ENCODE measurements around the gene FCHSD2.

The FCHSD2 gene

DNA sequence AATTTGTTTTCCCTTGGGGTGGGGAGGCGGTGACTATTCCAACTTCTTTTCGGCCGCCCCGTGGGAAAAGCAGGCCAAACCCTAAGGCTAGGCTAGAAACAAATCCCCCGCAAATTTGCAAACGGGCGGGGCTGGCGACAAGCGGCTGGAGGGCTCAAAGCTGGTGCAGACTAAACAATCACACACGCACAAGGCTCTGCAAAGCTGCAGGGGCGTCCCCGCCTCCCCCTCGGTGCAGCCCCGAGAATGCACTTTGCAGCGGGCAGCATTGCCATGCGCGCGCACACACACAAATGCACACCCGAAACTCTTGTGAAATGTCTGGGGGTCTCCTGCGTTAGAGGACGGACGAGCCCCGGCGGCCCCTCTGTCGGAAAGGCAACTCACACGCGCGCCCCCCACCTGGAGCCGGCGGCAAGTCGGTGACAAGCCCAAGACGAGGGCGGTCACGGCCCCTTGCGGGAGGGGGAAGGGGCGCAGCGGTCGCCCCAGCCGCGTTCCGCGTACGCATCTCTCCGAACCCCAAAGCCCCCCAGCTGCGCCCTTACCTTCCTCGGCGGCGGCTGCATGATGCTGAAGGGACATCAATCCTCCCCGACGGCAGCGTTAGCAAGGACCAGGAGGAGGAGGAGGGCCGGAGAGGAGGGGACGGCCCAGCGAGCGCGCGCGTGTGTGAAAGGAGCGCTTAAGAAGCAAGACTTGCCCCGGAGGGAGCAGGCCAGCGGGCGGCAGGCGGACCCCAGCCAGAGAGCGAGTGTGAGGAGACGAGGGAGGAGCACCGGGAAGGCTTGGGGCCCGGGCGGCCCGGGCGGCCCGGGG lies 600 bp downstream of the FCHSD2 start:
- Histone ChIP-seq H3K4me1 (ENCODE audit: control insufficient read depth, insufficient read depth, low read length) (peaks cover 3% of the 10 kb centered on the region; the same call in 1 of the 2 replicates), H3K4me3 (ENCODE audit: low read depth, low read length) (peak overlapping the region; percentile 93), H3K36me3 (ENCODE audit: control insufficient read depth in 2 of 2, insufficient read depth in 1 of 2, low read length in 2 of 2) (peaks cover 0 to 5% of the 10 kb centered on the region in 2 experiments; a peak in 2 of 3 replicates), H3K9me3 (ENCODE audit: control insufficient read depth, insufficient read depth, low read depth, low read length) (no peaks in the 10 kb centered on the region), H3K27ac (ENCODE audit: extremely low read depth, low read depth, low read length) (peak overlapping the region; percentile 78)
- ChIA-PET CTCF (interaction anchor here (0.8 to 1.7 kb wide), 5 partner anchors 26 to 332 kb away, joined by 3 to 7 read pairs (median 3); no protein-coding TSS in a partner anchor), POLR2A (interaction anchor here (1.0 to 1.9 kb wide), 3 partner anchors 15 to 348 kb away, joined by 3 to 6 read pairs (median 4); partner anchors contain the start of gene STARD10)
- TF ChIP-seq ZNF112 (tag by site-specific recombination; IDR thresholded peaks at IDR 0.05) (no peak), ZNF2 (tag by site-specific recombination; IDR thresholded peaks at IDR 0.05) (0 out of 2 replicates have a peak, but pooled peaks have one; percentile 49), ZNF596 (tag by site-specific recombination; IDR thresholded peaks at IDR 0.05) (peak; percentile 3; the same call in 1 of the 2 replicates), ZNF777 (tag by site-specific recombination; IDR thresholded peaks at IDR 0.05; ENCODE audit: borderline replicate concordance) (peak; percentile 96), ZFHX2 (tag by site-specific recombination; conservative IDR thresholded peaks at IDR 0.05) (peak; percentile 52), KLF9 (tag by site-specific recombination; IDR thresholded peaks at IDR 0.05; ENCODE audit: low read depth) (0 out of 2 replicates have a peak, but pooled peaks have one; percentile 46), ZBTB1 (tag by site-specific recombination; IDR thresholded peaks at IDR 0.05) (no peak), ZBTB20 (tag by site-specific recombination; IDR thresholded peaks at IDR 0.05) (peak; percentile 88), ZNF341 (tag by site-specific recombination; IDR thresholded peaks at IDR 0.05; ENCODE audit: low read depth) (peak; percentile 92), ZNF843 (tag by site-specific recombination; IDR thresholded peaks at IDR 0.05) (no peak), ZBTB17 (tag by site-specific recombination; IDR thresholded peaks at IDR 0.05) (no peak)
- TF ChIP-seq, protein P1, sequence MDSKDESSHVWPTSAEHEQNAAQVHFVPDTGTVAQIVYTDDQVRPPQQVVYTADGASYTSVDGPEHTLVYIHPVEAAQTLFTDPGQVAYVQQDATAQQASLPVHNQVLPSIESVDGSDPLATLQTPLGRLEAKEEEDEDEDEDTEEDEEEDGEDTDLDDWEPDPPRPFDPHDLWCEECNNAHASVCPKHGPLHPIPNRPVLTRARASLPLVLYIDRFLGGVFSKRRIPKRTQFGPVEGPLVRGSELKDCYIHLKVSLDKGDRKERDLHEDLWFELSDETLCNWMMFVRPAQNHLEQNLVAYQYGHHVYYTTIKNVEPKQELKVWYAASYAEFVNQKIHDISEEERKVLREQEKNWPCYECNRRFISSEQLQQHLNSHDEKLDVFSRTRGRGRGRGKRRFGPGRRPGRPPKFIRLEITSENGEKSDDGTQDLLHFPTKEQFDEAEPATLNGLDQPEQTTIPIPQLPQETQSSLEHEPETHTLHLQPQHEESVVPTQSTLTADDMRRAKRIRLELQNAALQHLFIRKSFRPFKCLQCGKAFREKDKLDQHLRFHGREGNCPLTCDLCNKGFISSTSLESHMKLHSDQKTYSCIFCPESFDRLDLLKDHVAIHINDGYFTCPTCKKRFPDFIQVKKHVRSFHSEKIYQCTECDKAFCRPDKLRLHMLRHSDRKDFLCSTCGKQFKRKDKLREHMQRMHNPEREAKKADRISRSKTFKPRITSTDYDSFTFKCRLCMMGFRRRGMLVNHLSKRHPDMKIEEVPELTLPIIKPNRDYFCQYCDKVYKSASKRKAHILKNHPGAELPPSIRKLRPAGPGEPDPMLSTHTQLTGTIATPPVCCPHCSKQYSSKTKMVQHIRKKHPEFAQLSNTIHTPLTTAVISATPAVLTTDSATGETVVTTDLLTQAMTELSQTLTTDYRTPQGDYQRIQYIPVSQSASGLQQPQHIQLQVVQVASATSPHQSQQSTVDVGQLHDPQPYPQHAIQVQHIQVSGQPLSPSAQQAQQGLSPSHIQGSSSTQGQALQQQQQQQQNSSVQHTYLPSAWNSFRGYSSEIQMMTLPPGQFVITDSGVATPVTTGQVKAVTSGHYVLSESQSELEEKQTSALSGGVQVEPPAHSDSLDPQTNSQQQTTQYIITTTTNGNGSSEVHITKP (tag by site-specific recombination; IDR thresholded peaks at IDR 0.05) = peak; percentile 52; the same call in 1 of the 2 replicates
- TF ChIP-seq, protein P2, sequence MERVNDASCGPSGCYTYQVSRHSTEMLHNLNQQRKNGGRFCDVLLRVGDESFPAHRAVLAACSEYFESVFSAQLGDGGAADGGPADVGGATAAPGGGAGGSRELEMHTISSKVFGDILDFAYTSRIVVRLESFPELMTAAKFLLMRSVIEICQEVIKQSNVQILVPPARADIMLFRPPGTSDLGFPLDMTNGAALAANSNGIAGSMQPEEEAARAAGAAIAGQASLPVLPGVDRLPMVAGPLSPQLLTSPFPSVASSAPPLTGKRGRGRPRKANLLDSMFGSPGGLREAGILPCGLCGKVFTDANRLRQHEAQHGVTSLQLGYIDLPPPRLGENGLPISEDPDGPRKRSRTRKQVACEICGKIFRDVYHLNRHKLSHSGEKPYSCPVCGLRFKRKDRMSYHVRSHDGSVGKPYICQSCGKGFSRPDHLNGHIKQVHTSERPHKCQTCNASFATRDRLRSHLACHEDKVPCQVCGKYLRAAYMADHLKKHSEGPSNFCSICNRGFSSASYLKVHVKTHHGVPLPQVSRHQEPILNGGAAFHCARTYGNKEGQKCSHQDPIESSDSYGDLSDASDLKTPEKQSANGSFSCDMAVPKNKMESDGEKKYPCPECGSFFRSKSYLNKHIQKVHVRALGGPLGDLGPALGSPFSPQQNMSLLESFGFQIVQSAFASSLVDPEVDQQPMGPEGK (tag by site-specific recombination; IDR thresholded peaks at IDR 0.05) = peak; percentile 78; the same call in 1 of the 2 replicates
- TF ChIP-seq, protein P3, sequence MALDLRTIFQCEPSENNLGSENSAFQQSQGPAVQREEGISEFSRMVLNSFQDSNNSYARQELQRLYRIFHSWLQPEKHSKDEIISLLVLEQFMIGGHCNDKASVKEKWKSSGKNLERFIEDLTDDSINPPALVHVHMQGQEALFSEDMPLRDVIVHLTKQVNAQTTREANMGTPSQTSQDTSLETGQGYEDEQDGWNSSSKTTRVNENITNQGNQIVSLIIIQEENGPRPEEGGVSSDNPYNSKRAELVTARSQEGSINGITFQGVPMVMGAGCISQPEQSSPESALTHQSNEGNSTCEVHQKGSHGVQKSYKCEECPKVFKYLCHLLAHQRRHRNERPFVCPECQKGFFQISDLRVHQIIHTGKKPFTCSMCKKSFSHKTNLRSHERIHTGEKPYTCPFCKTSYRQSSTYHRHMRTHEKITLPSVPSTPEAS (tag by site-specific recombination; IDR thresholded peaks at IDR 0.05) = peak; percentile 56; the same call in 1 of the 2 replicates
- TF ChIP-seq, protein P4, sequence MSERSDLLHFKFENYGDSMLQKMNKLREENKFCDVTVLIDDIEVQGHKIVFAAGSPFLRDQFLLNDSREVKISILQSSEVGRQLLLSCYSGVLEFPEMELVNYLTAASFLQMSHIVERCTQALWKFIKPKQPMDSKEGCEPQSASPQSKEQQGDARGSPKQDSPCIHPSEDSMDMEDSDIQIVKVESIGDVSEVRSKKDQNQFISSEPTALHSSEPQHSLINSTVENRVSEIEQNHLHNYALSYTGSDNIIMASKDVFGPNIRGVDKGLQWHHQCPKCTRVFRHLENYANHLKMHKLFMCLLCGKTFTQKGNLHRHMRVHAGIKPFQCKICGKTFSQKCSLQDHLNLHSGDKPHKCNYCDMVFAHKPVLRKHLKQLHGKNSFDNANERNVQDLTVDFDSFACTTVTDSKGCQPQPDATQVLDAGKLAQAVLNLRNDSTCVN (tag by site-specific recombination; optimal IDR thresholded peaks at IDR 0.05) = peak; percentile 81
- TF ChIP-seq, protein P5, sequence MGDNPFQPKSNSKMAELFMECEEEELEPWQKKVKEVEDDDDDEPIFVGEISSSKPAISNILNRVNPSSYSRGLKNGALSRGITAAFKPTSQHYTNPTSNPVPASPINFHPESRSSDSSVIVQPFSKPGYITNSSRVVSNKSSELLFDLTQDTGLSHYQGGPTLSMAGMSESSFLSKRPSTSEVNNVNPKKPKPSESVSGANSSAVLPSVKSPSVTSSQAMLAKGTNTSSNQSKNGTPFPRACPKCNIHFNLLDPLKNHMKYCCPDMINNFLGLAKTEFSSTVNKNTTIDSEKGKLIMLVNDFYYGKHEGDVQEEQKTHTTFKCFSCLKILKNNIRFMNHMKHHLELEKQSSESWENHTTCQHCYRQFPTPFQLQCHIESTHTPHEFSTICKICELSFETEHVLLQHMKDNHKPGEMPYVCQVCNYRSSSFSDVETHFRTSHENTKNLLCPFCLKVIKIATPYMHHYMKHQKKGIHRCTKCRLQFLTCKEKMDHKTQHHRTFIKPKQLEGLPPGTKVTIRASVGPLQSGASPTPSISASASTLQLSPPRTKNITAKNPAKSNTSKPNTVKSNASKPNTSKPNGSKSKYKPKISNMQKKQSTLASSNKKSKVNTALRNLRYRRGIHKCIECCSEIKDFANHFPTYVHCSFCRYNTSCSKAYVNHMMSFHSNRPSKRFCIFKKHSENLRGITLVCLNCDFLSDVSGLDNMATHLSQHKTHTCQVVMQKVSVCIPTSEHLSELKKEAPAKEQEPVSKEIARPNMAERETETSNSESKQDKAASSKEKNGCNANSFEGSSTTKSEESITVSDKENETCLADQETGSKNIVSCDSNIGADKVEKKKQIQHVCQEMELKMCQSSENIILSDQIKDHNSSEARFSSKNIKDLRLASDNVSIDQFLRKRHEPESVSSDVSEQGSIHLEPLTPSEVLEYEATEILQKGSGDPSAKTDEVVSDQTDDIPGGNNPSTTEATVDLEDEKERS (tag by site-specific recombination; IDR thresholded peaks at IDR 0.05) = no peak
- TF ChIP-seq, protein P6, sequence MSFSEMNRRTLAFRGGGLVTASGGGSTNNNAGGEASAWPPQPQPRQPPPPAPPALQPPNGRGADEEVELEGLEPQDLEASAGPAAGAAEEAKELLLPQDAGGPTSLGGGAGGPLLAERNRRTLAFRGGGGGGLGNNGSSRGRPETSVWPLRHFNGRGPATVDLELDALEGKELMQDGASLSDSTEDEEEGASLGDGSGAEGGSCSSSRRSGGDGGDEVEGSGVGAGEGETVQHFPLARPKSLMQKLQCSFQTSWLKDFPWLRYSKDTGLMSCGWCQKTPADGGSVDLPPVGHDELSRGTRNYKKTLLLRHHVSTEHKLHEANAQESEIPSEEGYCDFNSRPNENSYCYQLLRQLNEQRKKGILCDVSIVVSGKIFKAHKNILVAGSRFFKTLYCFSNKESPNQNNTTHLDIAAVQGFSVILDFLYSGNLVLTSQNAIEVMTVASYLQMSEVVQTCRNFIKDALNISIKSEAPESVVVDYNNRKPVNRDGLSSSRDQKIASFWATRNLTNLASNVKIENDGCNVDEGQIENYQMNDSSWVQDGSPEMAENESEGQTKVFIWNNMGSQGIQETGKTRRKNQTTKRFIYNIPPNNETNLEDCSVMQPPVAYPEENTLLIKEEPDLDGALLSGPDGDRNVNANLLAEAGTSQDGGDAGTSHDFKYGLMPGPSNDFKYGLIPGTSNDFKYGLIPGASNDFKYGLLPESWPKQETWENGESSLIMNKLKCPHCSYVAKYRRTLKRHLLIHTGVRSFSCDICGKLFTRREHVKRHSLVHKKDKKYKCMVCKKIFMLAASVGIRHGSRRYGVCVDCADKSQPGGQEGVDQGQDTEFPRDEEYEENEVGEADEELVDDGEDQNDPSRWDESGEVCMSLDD (tag by site-specific recombination; IDR thresholded peaks at IDR 0.05) = peak; percentile 63; the same call in 1 of the 2 replicates
- TF ChIP-seq, protein P7, sequence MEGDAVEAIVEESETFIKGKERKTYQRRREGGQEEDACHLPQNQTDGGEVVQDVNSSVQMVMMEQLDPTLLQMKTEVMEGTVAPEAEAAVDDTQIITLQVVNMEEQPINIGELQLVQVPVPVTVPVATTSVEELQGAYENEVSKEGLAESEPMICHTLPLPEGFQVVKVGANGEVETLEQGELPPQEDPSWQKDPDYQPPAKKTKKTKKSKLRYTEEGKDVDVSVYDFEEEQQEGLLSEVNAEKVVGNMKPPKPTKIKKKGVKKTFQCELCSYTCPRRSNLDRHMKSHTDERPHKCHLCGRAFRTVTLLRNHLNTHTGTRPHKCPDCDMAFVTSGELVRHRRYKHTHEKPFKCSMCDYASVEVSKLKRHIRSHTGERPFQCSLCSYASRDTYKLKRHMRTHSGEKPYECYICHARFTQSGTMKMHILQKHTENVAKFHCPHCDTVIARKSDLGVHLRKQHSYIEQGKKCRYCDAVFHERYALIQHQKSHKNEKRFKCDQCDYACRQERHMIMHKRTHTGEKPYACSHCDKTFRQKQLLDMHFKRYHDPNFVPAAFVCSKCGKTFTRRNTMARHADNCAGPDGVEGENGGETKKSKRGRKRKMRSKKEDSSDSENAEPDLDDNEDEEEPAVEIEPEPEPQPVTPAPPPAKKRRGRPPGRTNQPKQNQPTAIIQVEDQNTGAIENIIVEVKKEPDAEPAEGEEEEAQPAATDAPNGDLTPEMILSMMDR (tag by site-specific recombination; IDR thresholded peaks at IDR 0.05) = peak; percentile 50; the same call in 1 of the 2 replicates

Measured in HEK293 (cell line).